ENCODE results near the gene ALDH1A2.

DNA sequence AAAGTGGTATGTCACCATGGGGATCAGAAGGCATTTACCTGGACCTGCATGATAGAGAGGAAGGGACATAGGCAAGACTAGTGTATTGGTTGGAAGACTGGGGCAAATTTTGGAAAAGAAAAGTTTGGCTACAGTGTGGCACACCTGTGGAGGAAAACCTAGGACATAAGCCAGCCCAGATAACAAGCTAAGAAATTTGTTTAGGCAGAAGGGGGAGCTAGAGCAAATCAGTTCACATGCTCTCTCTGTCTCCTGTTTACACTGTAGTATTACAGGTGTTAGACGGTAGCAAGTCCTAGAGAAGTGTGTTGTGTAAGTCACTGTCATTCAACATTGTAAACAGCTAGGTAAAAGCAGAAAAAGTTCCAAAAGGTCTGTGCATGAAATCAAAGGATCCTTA lies 11.9 kb upstream of the ALDH1A2 start:
- TF ChIP-seq SIN3A (IDR thresholded peaks at IDR 0.05; ENCODE audit: borderline replicate concordance, low read depth, low read length) (no peak), TCF12 (IDR thresholded peaks at IDR 0.05) (no peak), NFIC (IDR thresholded peaks at IDR 0.05; ENCODE audit: borderline replicate concordance) (no peak), EP300 (IDR thresholded peaks at IDR 0.05; ENCODE audit: borderline replicate concordance in 1 of 2, low read depth in 1 of 2, low read length in 1 of 2) (no peak)
- TF ChIP-seq, protein P1, sequence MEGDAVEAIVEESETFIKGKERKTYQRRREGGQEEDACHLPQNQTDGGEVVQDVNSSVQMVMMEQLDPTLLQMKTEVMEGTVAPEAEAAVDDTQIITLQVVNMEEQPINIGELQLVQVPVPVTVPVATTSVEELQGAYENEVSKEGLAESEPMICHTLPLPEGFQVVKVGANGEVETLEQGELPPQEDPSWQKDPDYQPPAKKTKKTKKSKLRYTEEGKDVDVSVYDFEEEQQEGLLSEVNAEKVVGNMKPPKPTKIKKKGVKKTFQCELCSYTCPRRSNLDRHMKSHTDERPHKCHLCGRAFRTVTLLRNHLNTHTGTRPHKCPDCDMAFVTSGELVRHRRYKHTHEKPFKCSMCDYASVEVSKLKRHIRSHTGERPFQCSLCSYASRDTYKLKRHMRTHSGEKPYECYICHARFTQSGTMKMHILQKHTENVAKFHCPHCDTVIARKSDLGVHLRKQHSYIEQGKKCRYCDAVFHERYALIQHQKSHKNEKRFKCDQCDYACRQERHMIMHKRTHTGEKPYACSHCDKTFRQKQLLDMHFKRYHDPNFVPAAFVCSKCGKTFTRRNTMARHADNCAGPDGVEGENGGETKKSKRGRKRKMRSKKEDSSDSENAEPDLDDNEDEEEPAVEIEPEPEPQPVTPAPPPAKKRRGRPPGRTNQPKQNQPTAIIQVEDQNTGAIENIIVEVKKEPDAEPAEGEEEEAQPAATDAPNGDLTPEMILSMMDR (IDR thresholded peaks at IDR 0.05), result 0 out of 2 replicates have a peak, but pooled peaks have one; percentile 16
- TF ChIP-seq, protein P2, sequence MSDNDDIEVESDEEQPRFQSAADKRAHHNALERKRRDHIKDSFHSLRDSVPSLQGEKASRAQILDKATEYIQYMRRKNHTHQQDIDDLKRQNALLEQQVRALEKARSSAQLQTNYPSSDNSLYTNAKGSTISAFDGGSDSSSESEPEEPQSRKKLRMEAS (IDR thresholded peaks at IDR 0.05; ENCODE audit: low read depth), result no peak
